Heart left ventricle (tissue), 16 donors: Measurements from ENCODE around the gene ERCC6L2. TPM values are rescaled to one million over a fixed set of nuclear protein-coding genes. Genes with fewer than 3 reads are reported as not detected.

ENCODE experiments used
- ATAC-seq, 4 donors: fragments of 200-7000 bp; cut with Tn5 transposase; one replicate each; pipeline ENCODE4 v1.9.1; 2020 to 2022; ENCODE audit warnings: moderate library complexity in 4 of 4, mild to moderate bottlenecking in 3 of 4, moderate number of reproducible peaks in 1 of 4
- DNase-seq, 5 donors: peaks; one replicate each; pipeline ENCODE4 v3.0.0-alpha.2; 2020
- H3K27ac ChIP-seq, 12 donors: fragments of 200-600 bp; sonication (generic) in 4 of 12; one replicate each; pipeline versions ENCODE4 v1.5.0 to v1.8.0; 2016 to 2022; ENCODE audit warnings: mild to moderate bottlenecking in 2 of 12
- H3K27me3 ChIP-seq, 9 donors: fragments of 200-600 bp; sonication (generic) in 2 of 9; one replicate each; pipeline versions ENCODE4 v1.5.1 to v1.8.0; 2016 to 2022; ENCODE audit warnings: mild to moderate bottlenecking in 3 of 9
- H3K36me3 ChIP-seq, 9 donors: fragments of 200-600 bp; sonication (generic) in 2 of 9; one replicate each; pipeline versions ENCODE4 v1.5.0 to v1.8.0; 2018 to 2022; ENCODE audit warnings: mild to moderate bottlenecking in 2 of 9
- H3K4me1 ChIP-seq, 12 donors: fragments of 200-600 bp; sonication (generic) in 4 of 12; one replicate each; pipeline versions ENCODE4 v1.5.0 to v1.8.0; 2016 to 2022; ENCODE audit warnings: mild to moderate bottlenecking in 3 of 12
- H3K4me3 ChIP-seq, 12 donors: fragments of 200-600 bp; sonication (generic) in 4 of 12; one replicate each; pipeline versions ENCODE4 v1.5.0 to v1.8.0; 2017 to 2022; ENCODE audit warnings: mild to moderate bottlenecking in 9 of 12, moderate library complexity in 4 of 12
- H3K9me3 ChIP-seq, 12 donors: fragments of 200-600 bp; sonication (generic) in 4 of 12; one replicate each; pipeline versions ENCODE4 v1.5.0 to v1.8.0; 2016 to 2022; ENCODE audit warnings: mild to moderate bottlenecking in 1 of 12
- CTCF ChIP-seq, 12 donors: fragments of 200-600 bp; sonication (generic) in 4 of 12; IDR thresholded peaks; one replicate each; pipeline versions ENCODE4 v1.5.0 to v1.8.0; 2018 to 2022; ENCODE audit warnings: antibody characterized with exemption in 12 of 12, mild to moderate bottlenecking in 5 of 12
- POLR2A ChIP-seq, 2 donors: fragments of 450-650 bp; IDR thresholded peaks; one replicate each; pipeline ENCODE4 v1.6.1; 2017; ENCODE audit warnings: antibody characterized with exemption in 2 of 2, mild to moderate bottlenecking in 2 of 2, moderate library complexity in 2 of 2
- WGBS, 4 donors: extraction: QIAGEN DNeasy Blood & Tissue Kit in 2 of 4; methylation state at CpG; one replicate each; pipeline versions ENCODE4 v1.1.5 to v1.1.7; 2013 to 2018; 5-methylcytosine and 5-hydroxymethylcytosine counted together
- intact Hi-C, 10 donors: fragments of 100-400 bp; cut with DNase I; formaldehyde crosslinking; loops; one replicate each; pipeline versions ENCODE4 v1.11.1 to v1.14.2; 2022
- polyA plus RNA-seq, 2 donors: library from polyadenylated mRNA; stranded (reverse); fragments of 200-250 nt; gene quantifications; one replicate each; pipeline ENCODE4 v1.2.3, GENCODE V29; 2013
- total RNA-seq, 9 donors: library from RNA; depleted of rRNA in 2 of 9; stranded (reverse); fragments of >200 nt in 2 of 9; fragmentation: NEBNext Ultra II Directional in 3 of 9; extraction: Animal tissue kit (Norgen Biotek cat#: 25700) in 3 of 9; gene quantifications; one replicate each; pipeline versions ENCODE4 v1.1.0 to v1.2.4, GENCODE V29; 2016 to 2023
- donor health status: ischemic (EF 13 %, LVEDD 7.1; RV severe dilation, severe dysfunction).
- donor health status: healthy with polysubstance abuse.
- donor health status: DM: no; HTN: yes; CAD: no.
- donor health status: DM: no; HTN: no; CAD: no.
- donor health status: ischemic (EF 25% LVEDD 6.9; RV normal size, moderate dysfunction).
- donor health status: ischemic (EF 25% LVEDD 5.7; RV mildly dilated, moderate dysfunction).
- donor health status: healthy.
- donor health status: DM: yes; HTN: yes; CAD: no.
- donor health status: ischemic (EF 35%, LVEDD 5.7; RV mildly dilated, moderate dysfunction).
- donor health status: nonischemic (EF 11% LVEDD 7.7; RV severe dilation, severe dysfunction).
- donor health status: DM: yes; HTN: yes; CAD: no.
- donor health status: PGD.
- donor health status: ischemic (EF 29% LVEDD 5.4; RV normal size, mild dysfunction).
- donor health status: nonischemic (EF 23%, LVEDD 6.1; RV moderate dilation, normal function).

The ERCC6L2 gene
- total and polyA plus RNA-seq, 11 donors: 4.0 to 46.8 (median 27.4) TPM

- 77 to 91% (median 80%) methylated on average over 1 of the region's 1 CpG for WGBS, 4 donors
- Histone ChIP-seq H3K27me3 (no peaks in the 10 kb centered on the region), H3K9me3 (no peaks in the 10 kb centered on the region), H3K27ac (no peak overlapping the region), H3K36me3 (peaks cover 0 to 6% (median 0%) of the 10 kb centered on the region in 9 donors), H3K4me1 (peaks cover 0 to 2% (median 0%) of the 10 kb centered on the region in 12 donors), H3K4me3 (no peak overlapping the region)
- DNase-seq (no peak), ATAC-seq (no peak)
- no peak for TF ChIP-seq CTCF (IDR thresholded peaks at IDR 0.05)
- TF ChIP-seq POLR2A (IDR thresholded peaks at IDR 0.05): no peak
- intact Hi-C loops: no loop called here
Observed at GRCh38 chr9:95845751-95846150, 29.7 kb upstream of the ERCC6L2 start.

- ATAC-seq (no peak), DNase-seq (no peak)
Observed at GRCh38 chr9:95848764-95849163, 26.7 kb upstream of the ERCC6L2 start.

GRCh38 chr9:95852059-95853032 is 23.1 kb upstream of the ERCC6L2 start:
- Histone ChIP-seq H3K27me3 (no peaks in the 10 kb centered on the region), H3K9me3 (no peaks in the 10 kb centered on the region), H3K4me3 (no peak overlapping the region), H3K36me3 (peaks cover 0 to 6% (median 0%) of the 10 kb centered on the region in 9 donors), H3K4me1 (no peaks in the 10 kb centered on the region), H3K27ac (no peak overlapping the region)
- ATAC-seq: no peak
- WGBS, 4 donors: 78 to 83% (median 81%) methylated on average over 7 of the region's 7 CpGs
- no peak for TF ChIP-seq CTCF (IDR thresholded peaks at IDR 0.05)
- no peak for TF ChIP-seq POLR2A (IDR thresholded peaks at IDR 0.05)
- no peak for DNase-seq
- intact Hi-C loops: no loop called here

More at GRCh38 chr9:95848764-95849163, 26.7 kb upstream of the ERCC6L2 start:
- no peak overlapping the region for H3K27ac ChIP-seq
- H3K4me1 ChIP-seq: no peaks in the 10 kb centered on the region
- no peak for TF ChIP-seq POLR2A (IDR thresholded peaks at IDR 0.05)
- no peak for TF ChIP-seq CTCF (IDR thresholded peaks at IDR 0.05)
- intact Hi-C loops: no loop called here
- no peak overlapping the region for H3K4me3 ChIP-seq
- no peaks in the 10 kb centered on the region for H3K9me3 ChIP-seq
- H3K36me3 ChIP-seq: peaks cover 0 to 6% (median 0%) of the 10 kb centered on the region in 9 donors
- no peaks in the 10 kb centered on the region for H3K27me3 ChIP-seq

- TF ChIP-seq POLR2A (IDR thresholded peaks at IDR 0.05) (no peak), CTCF (IDR thresholded peaks at IDR 0.05) (no peak)
- intact Hi-C loops: no loop called here
- H3K27ac ChIP-seq: no peak overlapping the region
- H3K36me3 ChIP-seq: peaks cover 0 to 3% (median 0%) of the 10 kb centered on the region in 9 donors
- DNase-seq: no peak
- ATAC-seq: no peak
- no peaks in the 10 kb centered on the region for H3K9me3 ChIP-seq
- 74 to 91% (median 78%) methylated on average over 1 of the region's 1 CpG for WGBS, 4 donors
- no peaks in the 10 kb centered on the region for H3K27me3 ChIP-seq
- no peak overlapping the region for H3K4me3 ChIP-seq
- no peaks in the 10 kb centered on the region for H3K4me1 ChIP-seq
Observed at GRCh38 chr9:95854386-95855020, 21.0 kb upstream of the ERCC6L2 start.
